WTC11 (cell line): ENCODE results near the gene B4GALT6. TPM values are rescaled to one million over a fixed set of nuclear protein-coding genes. Genes with fewer than 3 reads are reported as not detected.

ENCODE experiments used
- ATAC-seq: fragments of 200-7000 bp; cut with Tn5 transposase; 2 replicates; pipeline ENCODE4 v1.10.0; 2021; ENCODE audit warnings: mild to moderate bottlenecking, moderate library complexity
- CTCF ChIA-PET: fragments of 300-600 bp; sonication (Branson Sonifier 250); formaldehyde crosslinking; loops from one replicate; lab custom pipeline; 2021; ENCODE audit warnings: antibody characterized with exemption; lab: Charles Lee
- POLR2A ChIA-PET: fragments of 350-600 bp; sonication (Branson Sonifier 250); formaldehyde crosslinking; loops from one replicate; lab custom pipeline; 2021; ENCODE audit warnings: antibody characterized with exemption; lab: Charles Lee
- DNase-seq: peaks from one replicate; pipeline ENCODE4 v3.0.0; 2021; ENCODE audit warnings: low spot score
- H3K27ac Mint-ChIP-seq: 2 replicates; pipeline ENCODE4 v1.8.0; 2021; ENCODE audit warnings: mixed read lengths
- H3K27me3 Mint-ChIP-seq: 2 replicates; pipeline ENCODE4 v1.8.0; 2021; ENCODE audit warnings: low read depth, mild to moderate bottlenecking, moderate library complexity, mixed read lengths
- H3K36me3 Mint-ChIP-seq: 2 replicates; pipeline ENCODE4 v1.8.0; 2021; ENCODE audit warnings: mixed read lengths
- H3K4me1 Mint-ChIP-seq: 2 replicates; pipeline ENCODE4 v1.8.0; 2022; ENCODE audit warnings: mixed read lengths
- H3K4me3 Mint-ChIP-seq: 2 replicates; pipeline ENCODE4 v1.8.0; 2021; ENCODE audit warnings: mild to moderate bottlenecking, moderate library complexity, mixed read lengths
- H3K9me3 Mint-ChIP-seq: 2 replicates; pipeline ENCODE4 v1.8.0; 2021; ENCODE audit warnings: mixed read lengths
- ELF4 ChIP-seq: sonication (generic); formaldehyde crosslinking; IDR thresholded peaks from 2 replicates; pipeline ENCODE4 v1.8.1; 2022; ENCODE audit warnings: low read depth, mild to moderate bottlenecking, moderate library complexity, missing genetic modification reagents
- ETV6 ChIP-seq: sonication (generic); formaldehyde crosslinking; IDR thresholded peaks from 2 replicates; pipeline ENCODE4 v1.8.1; 2022; ENCODE audit warnings: mild to moderate bottlenecking, missing genetic modification reagents
- FOXP1 ChIP-seq: sonication (generic); formaldehyde crosslinking; IDR thresholded peaks from 2 replicates; pipeline ENCODE4 v1.8.0; 2022; ENCODE audit warnings: missing genetic modification reagents, mild to moderate bottlenecking, moderate library complexity, borderline replicate concordance
- JAZF1 ChIP-seq: fragments of 250-450 bp; sonication (Bioruptor Pico); IDR thresholded peaks from 2 replicates; pipeline ENCODE4 v1.9.0; 2021; ENCODE audit warnings: moderate library complexity, mild to moderate bottlenecking, inconsistent platforms
- MYBL2 ChIP-seq: sonication (generic); formaldehyde crosslinking; IDR thresholded peaks from 2 replicates; pipeline ENCODE4 v1.8.1; 2023; ENCODE audit warnings: mild to moderate bottlenecking, moderate library complexity, missing genetic modification reagents
- RELA ChIP-seq: sonication (generic); formaldehyde crosslinking; IDR thresholded peaks from 2 replicates; pipeline ENCODE4 v1.8.1; 2022; ENCODE audit warnings: missing genetic modification reagents, mild to moderate bottlenecking, borderline replicate concordance
- RORB ChIP-seq: fragments of 250-450 bp; sonication (Bioruptor Pico); IDR thresholded peaks from 2 replicates; pipeline ENCODE4 v1.9.0; 2021; ENCODE audit warnings: mild to moderate bottlenecking
- SMAD4 ChIP-seq: sonication (generic); formaldehyde crosslinking; IDR thresholded peaks from 2 replicates; pipeline ENCODE4 v1.8.0; 2022; ENCODE audit warnings: mild to moderate bottlenecking, missing genetic modification reagents
- TEAD1 ChIP-seq: sonication (generic); formaldehyde crosslinking; IDR thresholded peaks from 2 replicates; pipeline ENCODE4 v1.8.0; 2022; ENCODE audit warnings: mild to moderate bottlenecking, missing genetic modification reagents
- TEAD4 ChIP-seq: sonication (generic); formaldehyde crosslinking; IDR thresholded peaks from 2 replicates; pipeline ENCODE4 v1.8.0; 2022; ENCODE audit warnings: mild to moderate bottlenecking, missing genetic modification reagents
- ZBTB21 ChIP-seq: sonication (generic); formaldehyde crosslinking; IDR thresholded peaks from 2 replicates; pipeline ENCODE4 v1.8.1; 2023; ENCODE audit warnings: mild to moderate bottlenecking, missing genetic modification reagents, borderline replicate concordance
- ZNF121 ChIP-seq: sonication (generic); formaldehyde crosslinking; IDR thresholded peaks from 2 replicates; pipeline ENCODE4 v1.8.0; 2023; ENCODE audit warnings: missing genetic modification reagents
- ZNF416 ChIP-seq: fragments of 250-450 bp; sonication (Bioruptor Pico); IDR thresholded peaks from 2 replicates; pipeline ENCODE4 v1.9.0; 2021; ENCODE audit warnings: mild to moderate bottlenecking, inconsistent platforms
- total RNA-seq: library from RNA; stranded (reverse); gene quantifications from 3 replicates; pipeline ENCODE4 v1.2.3, GENCODE V29; 2021
- TF ChIP-seq, protein P1 (sequence below): sonication (generic); formaldehyde crosslinking; IDR thresholded peaks from 2 replicates; pipeline ENCODE4 v1.8.0; 2022; ENCODE audit warnings: mild to moderate bottlenecking, missing genetic modification reagents
- TF ChIP-seq, protein P2 (sequence below): sonication (generic); formaldehyde crosslinking; IDR thresholded peaks from 2 replicates; pipeline ENCODE4 v1.8.0; 2022; ENCODE audit warnings: missing genetic modification reagents
- TF ChIP-seq, protein P3 (sequence below): sonication (generic); formaldehyde crosslinking; IDR thresholded peaks from 2 replicates; pipeline ENCODE4 v1.8.1; 2022; ENCODE audit warnings: missing genetic modification reagents, borderline replicate concordance
- TF ChIP-seq, protein P4 (sequence below): sonication (generic); formaldehyde crosslinking; IDR thresholded peaks from 2 replicates; pipeline ENCODE4 v1.8.1; 2023; ENCODE audit warnings: mild to moderate bottlenecking, moderate library complexity, missing genetic modification reagents
- TF ChIP-seq, protein P5 (sequence below): sonication (generic); formaldehyde crosslinking; IDR thresholded peaks from 2 replicates; pipeline ENCODE4 v1.8.1; 2023; ENCODE audit warnings: mild to moderate bottlenecking, missing genetic modification reagents
- TF ChIP-seq, protein P6 (sequence below): fragments of 250-450 bp; sonication (Bioruptor Pico); IDR thresholded peaks from 2 replicates; pipeline ENCODE4 v1.8.0; 2021; ENCODE audit warnings: mild to moderate bottlenecking

Gene B4GALT6
- total RNA-seq, 1 experiment from 2014 or later, result 50.6 TPM

DNA sequence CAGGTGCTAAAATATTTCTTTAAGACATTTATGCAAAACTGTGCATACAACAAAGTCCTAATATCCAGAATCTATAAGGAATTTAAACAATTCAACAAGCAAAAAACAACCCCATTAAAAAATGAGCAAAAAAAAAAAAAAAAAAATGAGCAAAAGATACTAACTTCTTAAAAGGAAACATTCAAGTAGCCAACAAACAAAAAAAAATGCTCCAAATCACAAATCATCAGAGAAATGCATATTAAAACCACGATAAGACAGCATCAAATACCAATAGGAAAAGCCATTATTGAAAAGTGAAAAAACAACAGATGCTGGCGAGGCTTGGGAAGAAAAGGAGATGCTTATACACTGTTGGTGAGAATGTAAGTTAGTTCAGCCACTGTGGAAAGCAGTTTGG lies 34.9 kb downstream of the B4GALT6 start (continued):
- TF ChIP-seq, protein P1, sequence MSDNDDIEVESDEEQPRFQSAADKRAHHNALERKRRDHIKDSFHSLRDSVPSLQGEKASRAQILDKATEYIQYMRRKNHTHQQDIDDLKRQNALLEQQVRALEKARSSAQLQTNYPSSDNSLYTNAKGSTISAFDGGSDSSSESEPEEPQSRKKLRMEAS, result no peak
- TF ChIP-seq ETV6 (no peak), SMAD4 (no peak), RORB (CRISPR knock-in tag) (no peak), TEAD1 (CRISPR knock-in tag) (no peak), ELF4 (no peak), ZBTB21 (CRISPR knock-in tag) (no peak), RELA (CRISPR knock-in tag) (no peak), JAZF1 (CRISPR knock-in tag) (no peak)
- TF ChIP-seq, protein P2, sequence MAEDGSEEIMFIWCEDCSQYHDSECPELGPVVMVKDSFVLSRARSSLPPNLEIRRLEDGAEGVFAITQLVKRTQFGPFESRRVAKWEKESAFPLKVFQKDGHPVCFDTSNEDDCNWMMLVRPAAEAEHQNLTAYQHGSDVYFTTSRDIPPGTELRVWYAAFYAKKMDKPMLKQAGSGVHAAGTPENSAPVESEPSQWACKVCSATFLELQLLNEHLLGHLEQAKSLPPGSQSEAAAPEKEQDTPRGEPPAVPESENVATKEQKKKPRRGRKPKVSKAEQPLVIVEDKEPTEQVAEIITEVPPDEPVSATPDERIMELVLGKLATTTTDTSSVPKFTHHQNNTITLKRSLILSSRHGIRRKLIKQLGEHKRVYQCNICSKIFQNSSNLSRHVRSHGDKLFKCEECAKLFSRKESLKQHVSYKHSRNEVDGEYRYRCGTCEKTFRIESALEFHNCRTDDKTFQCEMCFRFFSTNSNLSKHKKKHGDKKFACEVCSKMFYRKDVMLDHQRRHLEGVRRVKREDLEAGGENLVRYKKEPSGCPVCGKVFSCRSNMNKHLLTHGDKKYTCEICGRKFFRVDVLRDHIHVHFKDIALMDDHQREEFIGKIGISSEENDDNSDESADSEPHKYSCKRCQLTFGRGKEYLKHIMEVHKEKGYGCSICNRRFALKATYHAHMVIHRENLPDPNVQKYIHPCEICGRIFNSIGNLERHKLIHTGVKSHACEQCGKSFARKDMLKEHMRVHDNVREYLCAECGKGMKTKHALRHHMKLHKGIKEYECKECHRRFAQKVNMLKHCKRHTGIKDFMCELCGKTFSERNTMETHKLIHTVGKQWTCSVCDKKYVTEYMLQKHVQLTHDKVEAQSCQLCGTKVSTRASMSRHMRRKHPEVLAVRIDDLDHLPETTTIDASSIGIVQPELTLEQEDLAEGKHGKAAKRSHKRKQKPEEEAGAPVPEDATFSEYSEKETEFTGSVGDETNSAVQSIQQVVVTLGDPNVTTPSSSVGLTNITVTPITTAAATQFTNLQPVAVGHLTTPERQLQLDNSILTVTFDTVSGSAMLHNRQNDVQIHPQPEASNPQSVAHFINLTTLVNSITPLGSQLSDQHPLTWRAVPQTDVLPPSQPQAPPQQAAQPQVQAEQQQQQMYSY (CRISPR knock-in tag), result no peak
- TF ChIP-seq, protein P3, sequence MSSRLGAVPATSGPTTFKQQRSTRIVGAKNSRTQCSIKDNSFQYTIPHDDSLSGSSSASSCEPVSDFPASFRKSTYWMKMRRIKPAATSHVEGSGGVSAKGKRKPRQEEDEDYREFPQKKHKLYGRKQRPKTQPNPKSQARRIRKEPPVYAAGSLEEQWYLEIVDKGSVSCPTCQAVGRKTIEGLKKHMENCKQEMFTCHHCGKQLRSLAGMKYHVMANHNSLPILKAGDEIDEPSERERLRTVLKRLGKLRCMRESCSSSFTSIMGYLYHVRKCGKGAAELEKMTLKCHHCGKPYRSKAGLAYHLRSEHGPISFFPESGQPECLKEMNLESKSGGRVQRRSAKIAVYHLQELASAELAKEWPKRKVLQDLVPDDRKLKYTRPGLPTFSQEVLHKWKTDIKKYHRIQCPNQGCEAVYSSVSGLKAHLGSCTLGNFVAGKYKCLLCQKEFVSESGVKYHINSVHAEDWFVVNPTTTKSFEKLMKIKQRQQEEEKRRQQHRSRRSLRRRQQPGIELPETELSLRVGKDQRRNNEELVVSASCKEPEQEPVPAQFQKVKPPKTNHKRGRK (CRISPR knock-in tag), result no peak
- TF ChIP-seq, protein P4, sequence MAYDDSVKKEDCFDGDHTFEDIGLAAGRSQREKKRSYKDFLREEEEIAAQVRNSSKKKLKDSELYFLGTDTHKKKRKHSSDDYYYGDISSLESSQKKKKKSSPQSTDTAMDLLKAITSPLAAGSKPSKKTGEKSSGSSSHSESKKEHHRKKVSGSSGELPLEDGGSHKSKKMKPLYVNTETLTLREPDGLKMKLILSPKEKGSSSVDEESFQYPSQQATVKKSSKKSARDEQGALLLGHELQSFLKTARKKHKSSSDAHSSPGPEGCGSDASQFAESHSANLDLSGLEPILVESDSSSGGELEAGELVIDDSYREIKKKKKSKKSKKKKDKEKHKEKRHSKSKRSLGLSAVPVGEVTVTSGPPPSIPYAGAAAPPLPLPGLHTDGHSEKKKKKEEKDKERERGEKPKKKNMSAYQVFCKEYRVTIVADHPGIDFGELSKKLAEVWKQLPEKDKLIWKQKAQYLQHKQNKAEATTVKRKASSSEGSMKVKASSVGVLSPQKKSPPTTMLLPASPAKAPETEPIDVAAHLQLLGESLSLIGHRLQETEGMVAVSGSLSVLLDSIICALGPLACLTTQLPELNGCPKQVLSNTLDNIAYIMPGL (CRISPR knock-in tag), result no peak
- TF ChIP-seq, protein P5, sequence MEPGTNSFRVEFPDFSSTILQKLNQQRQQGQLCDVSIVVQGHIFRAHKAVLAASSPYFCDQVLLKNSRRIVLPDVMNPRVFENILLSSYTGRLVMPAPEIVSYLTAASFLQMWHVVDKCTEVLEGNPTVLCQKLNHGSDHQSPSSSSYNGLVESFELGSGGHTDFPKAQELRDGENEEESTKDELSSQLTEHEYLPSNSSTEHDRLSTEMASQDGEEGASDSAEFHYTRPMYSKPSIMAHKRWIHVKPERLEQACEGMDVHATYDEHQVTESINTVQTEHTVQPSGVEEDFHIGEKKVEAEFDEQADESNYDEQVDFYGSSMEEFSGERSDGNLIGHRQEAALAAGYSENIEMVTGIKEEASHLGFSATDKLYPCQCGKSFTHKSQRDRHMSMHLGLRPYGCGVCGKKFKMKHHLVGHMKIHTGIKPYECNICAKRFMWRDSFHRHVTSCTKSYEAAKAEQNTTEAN (CRISPR knock-in tag), result no peak

DNA sequence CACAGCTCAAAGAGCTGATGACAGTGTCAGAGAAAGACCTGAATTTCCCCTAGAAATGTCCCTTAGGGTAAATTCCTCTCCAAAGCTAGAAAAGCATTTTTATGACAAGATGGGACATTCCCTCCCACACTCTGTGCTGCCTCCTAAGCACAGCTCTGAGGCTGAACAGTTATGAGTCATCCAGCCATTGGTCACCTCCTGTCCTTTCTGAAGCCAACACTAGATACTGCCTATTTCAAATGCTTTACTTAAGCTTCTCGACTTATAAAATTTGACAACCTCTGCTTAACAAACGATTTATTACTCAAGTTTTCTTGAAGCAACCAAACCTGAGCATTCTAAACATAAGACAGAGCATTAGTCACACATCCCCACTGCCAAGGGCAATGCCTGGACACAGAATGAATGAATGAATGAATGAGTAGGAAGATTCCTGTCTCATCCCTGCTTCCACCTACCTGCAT lies 35.4 kb downstream of the B4GALT6 start:
- Mint-ChIP-seq H3K27me3 (no peaks in the 10 kb centered on the region), H3K4me3 (no peak overlapping the region), H3K36me3 (peaks cover 23% of the 10 kb centered on the region), H3K27ac (peak overlapping the region; percentile 17; the same call in 1 of the 2 replicates), H3K4me1 (peaks cover 72% of the 10 kb centered on the region)
- ATAC-seq (no peak), DNase-seq (no peak)
- CTCF ChIA-PET, result interaction anchor here (1.5 kb wide), 1 partner anchor 38 kb away, joined by 4 read pairs; no protein-coding TSS in a partner anchor
- POLR2A ChIA-PET, result no interaction called here
- TF ChIP-seq, protein P5 (CRISPR knock-in tag), result no peak
- TF ChIP-seq, protein P4 (CRISPR knock-in tag), result no peak
- no peak for TF ChIP-seq TEAD4 (CRISPR knock-in tag)
- no peak for TF ChIP-seq TEAD1 (CRISPR knock-in tag)
- TF ChIP-seq, protein P6, sequence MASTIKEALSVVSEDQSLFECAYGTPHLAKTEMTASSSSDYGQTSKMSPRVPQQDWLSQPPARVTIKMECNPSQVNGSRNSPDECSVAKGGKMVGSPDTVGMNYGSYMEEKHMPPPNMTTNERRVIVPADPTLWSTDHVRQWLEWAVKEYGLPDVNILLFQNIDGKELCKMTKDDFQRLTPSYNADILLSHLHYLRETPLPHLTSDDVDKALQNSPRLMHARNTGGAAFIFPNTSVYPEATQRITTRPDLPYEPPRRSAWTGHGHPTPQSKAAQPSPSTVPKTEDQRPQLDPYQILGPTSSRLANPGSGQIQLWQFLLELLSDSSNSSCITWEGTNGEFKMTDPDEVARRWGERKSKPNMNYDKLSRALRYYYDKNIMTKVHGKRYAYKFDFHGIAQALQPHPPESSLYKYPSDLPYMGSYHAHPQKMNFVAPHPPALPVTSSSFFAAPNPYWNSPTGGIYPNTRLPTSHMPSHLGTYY (CRISPR knock-in tag), result no peak
- TF ChIP-seq, protein P3 (CRISPR knock-in tag), result no peak
- TF ChIP-seq ZNF416, result no peak
- no peak for TF ChIP-seq FOXP1 (CRISPR knock-in tag)
- no peak for TF ChIP-seq ZNF121 (CRISPR knock-in tag)
- TF ChIP-seq MYBL2 (CRISPR knock-in tag), result no peak
- TF ChIP-seq, all 79 proteins: peak for 0
- no peaks in the 10 kb centered on the region for H3K9me3 Mint-ChIP-seq
